ENCODE results near the gene HOXD3.

DNA sequence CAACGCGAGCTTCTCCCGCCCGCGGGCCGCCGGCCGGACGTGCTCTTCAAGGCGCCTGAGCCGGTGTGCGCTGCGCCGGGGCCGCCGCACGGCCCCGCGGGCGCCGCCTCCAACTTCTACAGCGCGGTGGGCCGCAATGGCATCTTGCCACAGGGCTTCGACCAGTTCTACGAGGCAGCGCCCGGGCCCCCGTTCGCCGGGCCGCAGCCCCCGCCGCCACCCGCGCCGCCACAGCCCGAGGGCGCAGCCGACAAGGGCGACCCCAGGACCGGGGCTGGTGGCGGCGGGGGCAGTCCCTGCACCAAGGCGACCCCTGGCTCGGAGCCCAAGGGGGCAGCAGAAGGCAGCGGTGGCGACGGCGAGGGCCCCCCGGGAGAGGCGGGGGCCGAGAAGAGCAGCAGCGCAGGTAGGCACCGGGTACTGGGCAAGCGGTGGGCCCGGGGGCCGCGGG, 49.4 kb upstream of the HOXD3 start:
- TF ChIP-seq CTCF (IDR thresholded peaks at IDR 0.05) (no peak), POLR2A (IDR thresholded peaks at IDR 0.05) (no peak)

Data from Peyer's patch (tissue), 4 donors.